ENCODE measurements around the gene CYP2D6.
A peak's percentile ranks its signal among the peaks of the same experiment; 100 is the strongest.

CYP2D6 gene

DNA sequence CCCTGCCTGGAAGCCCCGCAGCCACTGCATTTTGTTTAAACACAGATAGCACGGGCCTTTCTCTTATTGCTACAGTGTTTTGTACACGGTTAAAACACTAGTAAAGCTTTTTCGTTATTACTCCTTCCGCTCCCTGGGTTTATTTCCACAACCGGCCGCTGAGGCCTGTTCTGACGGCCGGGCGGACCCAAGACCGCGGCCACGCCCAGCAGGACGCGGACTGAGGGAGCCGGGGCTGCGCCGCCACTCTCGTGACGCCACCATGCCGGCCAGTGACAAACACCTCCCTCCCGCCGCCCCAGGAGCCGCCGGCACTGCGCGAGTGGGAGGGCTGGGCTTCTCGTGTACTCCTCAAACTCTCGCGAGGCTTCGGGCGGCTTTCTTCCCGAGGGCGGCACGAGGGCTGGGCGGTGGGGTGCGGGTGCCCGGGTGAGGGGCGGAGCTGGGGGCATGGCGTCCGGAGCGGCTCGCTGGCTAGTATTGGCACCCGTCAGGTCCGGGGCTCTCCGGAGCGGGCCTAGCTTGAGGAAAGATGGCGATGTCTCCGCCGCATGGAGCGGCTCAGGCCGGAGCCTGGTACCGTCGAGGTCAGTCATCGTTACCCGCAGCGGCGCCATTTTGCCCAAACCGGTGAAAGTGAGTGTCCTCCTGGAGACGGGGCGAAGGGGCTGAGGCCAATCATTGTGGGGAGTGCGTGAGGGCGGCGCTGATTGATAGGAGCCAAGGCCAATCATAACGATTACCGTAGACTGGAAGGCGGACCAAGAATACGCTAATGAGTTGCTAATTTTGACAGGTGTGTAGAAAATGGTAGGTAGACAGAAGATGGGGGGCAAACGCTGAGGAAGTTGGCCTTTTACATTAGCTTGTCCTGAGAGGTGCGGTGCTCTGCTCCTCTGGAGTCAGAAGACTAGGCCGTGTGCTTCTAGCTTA lies 51.0 kb downstream of the CYP2D6 start, which contains the start of gene SMDT1:
Gene SMDT1, plus strand, starts transcription at position 382 of the 933 bp plus-strand sequence. Its CDS starts 69 bp downstream, at position 451.
- peak; percentile 98 for DNase-seq

DNA sequence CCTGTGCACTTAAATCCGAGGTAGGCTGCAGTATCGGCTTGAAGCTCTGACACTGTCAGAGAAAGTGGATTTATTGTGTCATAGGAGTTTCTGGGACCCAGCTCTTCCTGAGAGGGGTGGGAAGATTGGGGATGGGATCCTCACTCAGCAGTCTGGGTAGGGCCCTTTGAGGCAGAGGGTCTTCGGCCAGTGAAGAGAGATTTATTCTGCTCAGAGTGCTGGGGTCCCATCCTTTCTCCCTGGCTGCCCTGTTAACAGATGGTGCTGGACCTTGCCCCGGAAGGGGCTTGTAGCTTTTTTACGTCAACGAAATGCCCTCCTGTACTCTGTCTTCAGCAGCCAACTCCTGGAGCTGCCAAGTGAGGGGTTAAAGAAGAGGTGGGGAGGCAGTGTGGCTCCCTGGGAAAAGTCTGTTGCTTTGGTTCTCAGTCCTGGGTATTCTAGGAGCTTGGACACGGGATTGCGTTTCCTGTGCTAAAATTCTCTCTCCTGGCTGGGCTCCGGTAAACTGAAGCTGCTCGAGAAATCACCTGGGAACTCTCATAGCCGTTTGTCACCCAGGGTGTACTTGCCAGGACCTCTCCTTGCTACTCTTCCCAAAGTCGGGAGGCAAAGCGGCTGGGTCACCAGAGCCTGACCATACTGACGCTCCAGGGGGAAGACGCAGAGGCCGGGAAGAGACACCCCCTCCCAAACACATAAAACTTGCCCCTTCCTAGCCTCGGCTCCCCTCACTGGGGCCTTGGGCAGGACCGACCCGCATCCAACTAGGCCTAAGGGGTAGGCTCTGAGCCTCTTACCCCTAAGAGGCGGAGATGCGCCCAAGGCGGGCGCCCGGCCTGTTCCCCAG lies 51.9 kb downstream of the CYP2D6 start:
- no peak for DNase-seq

GRCh38 chr22:42077486-42078125 lies 53.0 kb downstream of the CYP2D6 start:
- DNase-seq, result no peak

GRCh38 chr22:42076764-42077485 lies 53.7 kb downstream of the CYP2D6 start:
- no peak for DNase-seq
